ENCODE data around the gene TSTD1.
"Not testable (repeated sequence)": the region's sequence is repeated elsewhere in the genome, so short reads cannot be mapped to it uniquely, and the experiment has no call there.

TSTD1 gene

GRCh38 chr1:161066694-161067093 lies 27.9 kb upstream of the TSTD1 start:
- DNase-seq = no peak
- Histone ChIP-seq H4K91ac (ENCODE audit: low read depth, low read length) (no peak overlapping the region), H4K12ac (ENCODE audit: low read depth, low read length) (no peak overlapping the region), H3K9ac (ENCODE audit: low read length) (no peak overlapping the region), H4K8ac (ENCODE audit: low read depth, low read length) (no peak overlapping the region), H2BK120ac (ENCODE audit: insufficient read depth, low read length, poor library complexity) (no peak overlapping the region), H3K27me3 (ENCODE audit: insufficient read depth, low read length) (no peaks in the 10 kb centered on the region), H3K4ac (ENCODE audit: low read depth, low read length) (no peak overlapping the region), H2AFZ (ENCODE audit: insufficient read depth, low read length, poor library complexity) (no peak overlapping the region), H2BK12ac (ENCODE audit: low read length) (no peak overlapping the region), H3K27ac (ENCODE audit: low read depth, low read length) (no peak overlapping the region), H3K4me3 (ENCODE audit: low read depth, low read length) (no peak overlapping the region), H3K4me1 (ENCODE audit: control insufficient read depth in 1 of 2, insufficient read depth in 2 of 2, low read length in 2 of 2) (no peaks in the 10 kb centered on the region), H3K79me1 (ENCODE audit: low read length) (no peaks in the 10 kb centered on the region), H3K9me3 (ENCODE audit: insufficient read depth, low read depth, low read length) (no peaks in the 10 kb centered on the region), H3K36me3 (ENCODE audit: control insufficient read depth in 1 of 2, insufficient read depth in 2 of 2, low read length in 2 of 2) (peaks cover 2 to 4% of the 10 kb centered on the region in 2 experiments), H3K79me2 (ENCODE audit: control insufficient read depth, insufficient read depth, low read length, poor library complexity) (no peaks in the 10 kb centered on the region), H3K4me2 (ENCODE audit: low read length) (no peak overlapping the region), H2AK5ac (ENCODE audit: low read length) (no peak overlapping the region), H3K14ac (ENCODE audit: low read length) (no peak overlapping the region), H3K18ac (ENCODE audit: low read length) (no peak overlapping the region), H3K23ac (ENCODE audit: low read length) (no peak overlapping the region), H2BK5ac (ENCODE audit: low read depth, low read length, poor library complexity) (no peak overlapping the region)
- WGBS (ENCODE audit: extremely low coverage, insufficient coverage, insufficient read length) = no CpG with 5 or more reads among the region's 3 CpGs

GRCh38 chr1:161065681-161066080 lies 26.9 kb upstream of the TSTD1 start:
- not testable (repeated sequence) for H3K14ac ChIP-seq (ENCODE audit: low read length); H3K9ac ChIP-seq (ENCODE audit: low read length); H3K4me3 ChIP-seq (ENCODE audit: low read depth, low read length); H4K8ac ChIP-seq (ENCODE audit: low read depth, low read length); H3K27ac ChIP-seq (ENCODE audit: low read depth, low read length); DNase-seq; H3K23ac ChIP-seq (ENCODE audit: low read length); H2AK5ac ChIP-seq (ENCODE audit: low read length); H3K18ac ChIP-seq (ENCODE audit: low read length); H2AFZ ChIP-seq (ENCODE audit: insufficient read depth, low read length, poor library complexity); H4K12ac ChIP-seq (ENCODE audit: low read depth, low read length); H3K9me3 ChIP-seq (ENCODE audit: insufficient read depth, low read depth, low read length); H4K91ac ChIP-seq (ENCODE audit: low read depth, low read length); H3K79me2 ChIP-seq (ENCODE audit: control insufficient read depth, insufficient read depth, low read length, poor library complexity); H3K4ac ChIP-seq (ENCODE audit: low read depth, low read length); H3K79me1 ChIP-seq (ENCODE audit: low read length); H2BK12ac ChIP-seq (ENCODE audit: low read length); H2BK120ac ChIP-seq (ENCODE audit: insufficient read depth, low read length, poor library complexity); H3K36me3 ChIP-seq (ENCODE audit: control insufficient read depth in 1 of 2, insufficient read depth in 2 of 2, low read length in 2 of 2); H2BK5ac ChIP-seq (ENCODE audit: low read depth, low read length, poor library complexity); H3K4me1 ChIP-seq (ENCODE audit: control insufficient read depth in 1 of 2, insufficient read depth in 2 of 2, low read length in 2 of 2); H3K27me3 ChIP-seq (ENCODE audit: insufficient read depth, low read length); H3K4me2 ChIP-seq (ENCODE audit: low read length)
- WGBS (ENCODE audit: extremely low coverage, insufficient coverage, insufficient read length) = no CpG with 5 or more reads among the region's 7 CpGs

DNA sequence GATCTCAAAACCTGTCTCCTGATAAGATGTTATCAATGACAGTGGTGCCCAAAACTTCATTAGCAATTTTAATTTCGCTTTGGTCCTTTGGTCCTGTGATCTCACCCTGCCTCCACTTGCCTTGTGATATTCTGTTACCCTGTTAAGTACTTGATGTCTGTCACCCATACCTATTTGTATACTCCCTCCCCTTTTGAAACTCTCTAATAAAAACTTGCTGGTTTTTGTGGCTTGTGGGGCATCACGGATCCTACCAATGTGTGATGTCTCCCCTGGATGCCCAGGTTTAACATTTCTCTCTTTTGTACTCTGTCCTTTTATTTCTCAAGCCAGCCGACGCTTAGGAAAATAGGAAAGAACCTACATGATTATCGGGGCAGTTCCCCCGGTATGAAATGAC lies 25.2 kb upstream of the TSTD1 start:
- H3K4me2 ChIP-seq (ENCODE audit: low read length); H4K91ac ChIP-seq (ENCODE audit: low read depth, low read length); H4K8ac ChIP-seq (ENCODE audit: low read depth, low read length); H2AK5ac ChIP-seq (ENCODE audit: low read length); H3K27ac ChIP-seq (ENCODE audit: low read depth, low read length); H3K4ac ChIP-seq (ENCODE audit: low read depth, low read length); H3K14ac ChIP-seq (ENCODE audit: low read length); H4K12ac ChIP-seq (ENCODE audit: low read depth, low read length); H3K9me3 ChIP-seq (ENCODE audit: insufficient read depth, low read depth, low read length); H3K79me2 ChIP-seq (ENCODE audit: control insufficient read depth, insufficient read depth, low read length, poor library complexity); H3K36me3 ChIP-seq (ENCODE audit: control insufficient read depth in 1 of 2, insufficient read depth in 2 of 2, low read length in 2 of 2); H2BK5ac ChIP-seq (ENCODE audit: low read depth, low read length, poor library complexity); H3K27me3 ChIP-seq (ENCODE audit: insufficient read depth, low read length); H2BK12ac ChIP-seq (ENCODE audit: low read length); DNase-seq; H2BK120ac ChIP-seq (ENCODE audit: insufficient read depth, low read length, poor library complexity); H3K4me1 ChIP-seq (ENCODE audit: control insufficient read depth in 1 of 2, insufficient read depth in 2 of 2, low read length in 2 of 2); H3K23ac ChIP-seq (ENCODE audit: low read length); H3K79me1 ChIP-seq (ENCODE audit: low read length); H3K4me3 ChIP-seq (ENCODE audit: low read depth, low read length); H3K9ac ChIP-seq (ENCODE audit: low read length); H2AFZ ChIP-seq (ENCODE audit: insufficient read depth, low read length, poor library complexity); H3K18ac ChIP-seq (ENCODE audit: low read length): not testable (repeated sequence)
- WGBS (ENCODE audit: extremely low coverage, insufficient coverage, insufficient read length) = no CpG with 5 or more reads among the region's 6 CpGs

DNA sequence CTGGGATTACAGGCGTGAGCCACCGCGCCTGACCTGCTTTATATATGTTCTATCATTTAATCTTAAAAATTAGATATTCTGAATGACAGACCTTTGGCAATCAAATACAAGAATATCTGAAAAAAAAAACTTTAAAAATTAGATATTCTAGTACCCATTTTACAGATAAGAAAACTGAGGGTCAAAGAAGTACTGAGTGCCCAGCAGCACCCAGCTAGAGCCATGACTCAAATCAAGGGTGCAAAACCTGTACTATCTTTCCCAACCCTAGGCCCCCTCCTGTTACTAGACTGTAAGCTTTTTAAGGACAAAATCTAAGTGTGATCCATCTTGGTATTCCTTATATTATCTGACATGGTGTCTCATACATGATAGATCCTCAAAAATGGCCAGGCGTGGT lies 22.7 kb upstream of the TSTD1 start:
- Histone ChIP-seq H3K27ac (ENCODE audit: low read depth, low read length) (no peak overlapping the region), H2BK5ac (ENCODE audit: low read depth, low read length, poor library complexity) (no peak overlapping the region), H4K8ac (ENCODE audit: low read depth, low read length) (no peak overlapping the region), H2AK5ac (ENCODE audit: low read length) (no peak overlapping the region), H3K27me3 (ENCODE audit: insufficient read depth, low read length) (no peaks in the 10 kb centered on the region), H2BK12ac (ENCODE audit: low read length) (no peak overlapping the region), H3K79me1 (ENCODE audit: low read length) (no peaks in the 10 kb centered on the region), H3K4me2 (ENCODE audit: low read length) (no peak overlapping the region), H3K79me2 (ENCODE audit: control insufficient read depth, insufficient read depth, low read length, poor library complexity) (no peaks in the 10 kb centered on the region), H3K18ac (ENCODE audit: low read length) (no peak overlapping the region), H2AFZ (ENCODE audit: insufficient read depth, low read length, poor library complexity) (no peak overlapping the region), H3K9ac (ENCODE audit: low read length) (no peak overlapping the region), H3K4ac (ENCODE audit: low read depth, low read length) (no peak overlapping the region), H4K12ac (ENCODE audit: low read depth, low read length) (no peak overlapping the region), H3K14ac (ENCODE audit: low read length) (no peak overlapping the region), H4K91ac (ENCODE audit: low read depth, low read length) (no peak overlapping the region), H3K4me1 (ENCODE audit: control insufficient read depth in 1 of 2, insufficient read depth in 2 of 2, low read length in 2 of 2) (no peaks in the 10 kb centered on the region), H3K36me3 (ENCODE audit: control insufficient read depth in 1 of 2, insufficient read depth in 2 of 2, low read length in 2 of 2) (no peaks in the 10 kb centered on the region), H3K23ac (ENCODE audit: low read length) (no peak overlapping the region), H3K9me3 (ENCODE audit: insufficient read depth, low read depth, low read length) (no peaks in the 10 kb centered on the region), H2BK120ac (ENCODE audit: insufficient read depth, low read length, poor library complexity) (no peak overlapping the region), H3K4me3 (ENCODE audit: low read depth, low read length) (no peak overlapping the region)
- no peak for DNase-seq
- no CpG with 5 or more reads among the region's 4 CpGs for WGBS (ENCODE audit: extremely low coverage, insufficient coverage, insufficient read length)
